HG03039 (cell line): ENCODE results near the gene PDE4C.

Source experiments
- ATAC-seq: cut with Tn5 transposase; IDR thresholded peaks from one replicate; pipeline ENCODE4 v1.9.1; 2021; ENCODE audit warnings: mild to moderate bottlenecking, moderate library complexity; ENCODE audit not compliant: unreplicated experiment

The PDE4C gene

DNA sequence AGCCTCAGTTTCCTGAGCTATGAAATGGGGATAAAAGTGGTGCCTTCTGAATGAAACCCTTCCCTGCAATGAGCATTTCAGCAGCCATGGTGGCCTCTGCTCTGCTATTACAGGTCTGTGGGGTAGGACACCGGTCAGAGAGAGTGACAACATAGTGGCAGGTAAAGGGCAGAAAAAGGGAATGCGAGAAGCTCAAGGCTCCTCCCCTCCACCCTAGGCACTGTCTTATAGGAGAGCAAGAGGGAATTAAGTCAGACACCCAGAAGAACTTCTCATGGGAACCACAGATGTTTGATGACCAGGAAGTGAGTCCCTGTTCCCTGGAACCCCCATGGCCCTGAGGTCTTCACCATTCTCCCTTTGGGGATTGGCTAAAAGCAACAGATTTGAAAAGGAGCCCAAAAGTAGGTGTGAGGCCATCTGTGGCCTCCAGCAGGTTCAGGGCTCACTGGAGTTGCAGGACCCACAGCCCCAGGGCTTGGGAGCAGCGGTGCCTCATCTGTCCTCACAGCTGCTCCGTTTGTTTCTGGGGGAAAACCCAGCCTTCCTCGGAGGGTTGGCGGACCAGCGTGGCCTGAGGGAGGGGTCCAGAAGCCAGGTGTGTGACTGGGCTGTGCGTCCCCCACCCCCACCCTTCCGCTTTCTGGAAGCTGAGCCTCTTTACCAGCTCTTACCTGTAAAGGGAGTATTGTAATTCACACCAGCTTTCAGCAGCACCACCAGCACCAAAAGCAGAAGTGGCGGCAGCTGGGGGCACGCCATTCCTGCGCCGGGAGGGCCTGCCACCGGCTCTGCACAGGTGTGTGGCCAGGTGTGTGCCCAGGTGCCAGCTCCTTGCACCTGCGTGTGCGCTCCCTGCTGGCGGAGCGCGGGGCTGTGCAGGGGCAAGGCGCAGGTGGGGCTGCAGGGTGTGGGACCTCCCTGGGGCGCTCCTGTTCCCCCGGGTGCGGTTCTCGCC lies 28.6 kb upstream of the PDE4C start:
- ATAC-seq = no peak

DNA sequence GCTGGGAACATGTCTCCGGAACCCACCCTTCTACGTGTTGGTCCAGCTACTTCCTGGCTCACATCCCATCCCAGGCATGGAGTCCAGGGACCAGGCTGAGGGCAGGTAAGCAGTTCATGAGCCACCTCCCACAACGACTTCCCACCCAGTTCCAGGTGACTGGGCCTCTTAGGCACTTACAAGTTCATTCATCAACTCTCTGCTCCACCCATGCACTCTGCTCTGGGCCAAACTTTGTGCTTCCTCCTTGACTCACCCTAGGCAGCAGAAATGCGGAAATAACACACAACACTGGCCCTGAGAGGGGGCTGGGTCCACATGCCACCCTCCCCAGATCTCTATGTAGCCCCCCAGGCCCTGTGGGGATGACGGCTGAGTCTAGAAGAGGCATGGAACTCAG lies 27.5 kb upstream of the PDE4C start:
- ATAC-seq = no peak

DNA sequence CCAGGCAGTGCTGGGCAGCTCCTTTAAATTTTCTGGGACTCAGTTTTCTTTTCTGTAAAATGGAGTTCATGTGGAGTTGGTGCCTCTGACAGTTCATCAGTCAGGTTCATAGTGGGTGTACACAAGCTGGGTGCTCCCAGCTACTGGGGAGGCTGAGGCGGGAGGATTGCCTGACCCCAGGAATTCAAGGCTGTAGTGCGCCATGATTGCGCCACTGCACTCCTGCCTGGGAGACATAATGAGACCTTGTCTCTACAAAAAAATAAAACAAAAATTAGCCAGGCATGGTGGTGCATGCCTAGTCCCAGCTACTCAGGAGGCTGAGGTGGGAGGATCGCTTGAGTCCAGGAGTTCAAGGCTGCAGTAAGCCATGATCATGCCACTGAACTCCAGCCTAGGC lies 26.9 kb upstream of the PDE4C start:
- ATAC-seq = no peak

DNA sequence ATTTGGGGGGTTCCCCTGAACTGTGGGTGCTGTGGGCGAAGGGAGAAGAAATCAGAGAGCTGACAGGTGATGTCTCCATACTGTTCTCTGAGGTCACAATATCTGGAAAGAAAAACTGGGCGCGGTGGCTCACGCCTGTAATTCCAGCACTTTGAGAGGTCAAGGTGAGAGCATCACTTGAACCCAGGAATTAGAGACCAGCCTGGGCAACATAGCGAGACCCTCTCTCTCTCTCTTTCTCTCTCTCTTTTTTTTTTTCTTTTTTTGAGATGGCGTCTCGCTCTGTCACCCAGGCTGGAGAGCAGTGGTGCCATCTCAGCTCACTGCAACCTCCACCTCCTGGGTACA lies 26.1 kb upstream of the PDE4C start:
- ATAC-seq = no peak

DNA sequence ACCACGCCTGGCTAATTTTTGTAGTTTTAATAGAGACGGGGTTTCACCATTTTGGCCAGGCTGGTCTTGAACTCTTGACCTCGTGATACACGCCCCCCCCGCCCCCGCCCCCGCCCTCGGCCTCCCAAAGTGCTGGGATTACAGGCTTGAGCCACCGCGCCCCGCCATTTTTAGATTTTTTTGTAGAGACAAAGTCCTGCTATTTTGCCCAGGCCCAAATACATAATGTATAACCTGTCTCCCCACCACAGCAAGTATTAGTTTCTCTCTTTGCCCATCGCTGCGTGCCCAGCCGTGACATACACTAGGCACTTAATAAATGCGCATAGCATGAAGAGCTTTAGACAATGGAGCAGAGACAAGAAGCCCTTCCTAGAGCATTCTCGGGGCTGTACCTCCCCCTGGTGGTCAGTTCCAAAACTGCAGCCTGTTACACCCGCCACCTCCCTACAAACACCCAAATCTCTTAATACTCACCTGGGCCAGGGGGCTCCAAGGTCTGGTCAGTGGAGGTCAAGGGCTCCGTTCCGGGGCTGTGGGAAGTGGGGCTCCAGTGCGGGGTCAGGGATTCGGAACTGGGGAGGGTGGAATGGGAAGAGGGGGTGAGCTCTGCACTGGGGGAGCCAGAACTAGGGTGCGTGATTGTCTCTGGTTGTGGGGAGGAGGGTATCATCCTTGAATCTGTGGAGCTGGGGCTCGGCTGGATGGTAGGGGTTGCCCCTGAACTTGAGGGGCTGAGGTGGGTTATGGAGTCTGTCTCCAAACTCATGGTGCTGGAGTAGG lies 25.5 kb upstream of the PDE4C start:
- ATAC-seq = no peak

DNA sequence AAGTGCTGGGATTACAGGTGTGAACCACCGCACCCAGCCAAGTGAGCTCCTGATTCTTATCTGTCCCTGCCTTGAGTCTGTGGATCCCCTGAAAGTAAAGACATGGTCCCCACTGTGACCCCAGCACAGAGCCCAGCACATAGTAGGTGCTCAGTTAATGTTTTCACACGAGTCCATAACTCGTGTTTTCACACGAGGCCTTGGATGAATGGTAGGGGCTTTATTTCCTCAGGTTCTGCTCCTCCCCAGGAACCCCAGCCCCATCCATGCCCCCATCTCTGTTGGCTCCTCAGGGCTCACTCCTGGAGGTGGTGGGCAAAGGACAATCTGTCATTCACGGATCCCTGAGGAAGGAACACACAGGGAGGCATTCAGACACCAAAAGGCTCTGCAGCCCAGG lies 23.6 kb upstream of the PDE4C start:
- no peak for ATAC-seq

DNA sequence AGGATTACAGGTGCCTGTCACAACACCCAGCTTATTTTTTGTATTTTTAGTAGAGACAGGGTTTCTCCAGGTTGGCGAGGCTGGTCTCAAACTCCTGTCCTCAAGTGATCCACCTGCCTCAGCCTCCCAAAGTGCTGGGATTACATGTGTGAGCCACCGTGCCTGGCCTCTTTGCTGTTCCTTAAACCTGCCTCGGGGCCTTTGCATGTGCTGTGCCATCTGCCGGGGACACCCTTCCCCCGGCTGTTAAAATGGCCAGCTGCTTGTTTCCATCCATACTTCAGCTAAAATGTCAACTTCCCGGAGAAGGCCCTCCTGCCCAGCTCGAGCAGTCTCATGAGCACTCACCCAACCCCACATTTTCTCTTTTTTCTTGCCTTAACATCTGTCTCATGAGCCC lies 19.1 kb upstream of the PDE4C start:
- ATAC-seq = no peak

DNA sequence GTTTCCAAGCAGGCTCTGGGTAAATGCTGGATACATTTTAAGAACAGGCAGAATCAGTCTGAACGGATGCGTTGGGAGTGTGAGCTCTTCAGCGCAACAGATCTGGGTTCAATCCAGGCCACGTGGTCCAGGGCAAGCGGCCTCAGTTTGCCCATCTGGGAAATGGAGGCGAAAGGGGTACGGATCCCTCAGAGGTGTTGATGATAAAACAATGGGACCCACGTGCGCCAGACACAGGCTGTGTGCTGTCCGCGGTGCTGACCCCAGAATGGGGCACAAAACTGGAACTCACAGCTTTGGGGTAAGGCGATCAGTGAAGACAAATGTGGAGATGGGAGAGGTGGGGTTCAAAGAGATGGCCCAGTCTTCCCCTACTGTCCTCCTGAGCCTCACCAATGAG lies 13.1 kb upstream of the PDE4C start:
- no peak for ATAC-seq

DNA sequence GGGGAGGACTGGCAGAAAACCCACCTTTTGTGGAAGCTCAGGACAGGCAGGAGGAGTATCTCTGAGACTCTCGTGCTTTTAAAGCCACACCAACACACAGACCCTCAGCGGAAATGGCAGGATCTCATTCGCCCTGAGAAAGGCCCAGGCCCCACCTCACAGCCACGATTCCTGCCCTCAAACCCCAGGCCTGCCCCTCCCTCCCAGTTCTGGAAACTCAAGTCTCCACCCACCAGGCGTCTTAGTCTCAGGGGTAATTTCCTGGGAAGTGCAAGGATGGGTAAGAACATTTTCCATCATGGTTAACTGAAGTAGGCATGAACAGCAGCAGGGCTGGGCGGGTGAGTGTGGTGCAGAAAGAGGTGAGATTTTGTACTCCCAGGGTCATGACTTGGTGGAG lies 8.0 kb upstream of the PDE4C start:
- no peak for ATAC-seq

DNA sequence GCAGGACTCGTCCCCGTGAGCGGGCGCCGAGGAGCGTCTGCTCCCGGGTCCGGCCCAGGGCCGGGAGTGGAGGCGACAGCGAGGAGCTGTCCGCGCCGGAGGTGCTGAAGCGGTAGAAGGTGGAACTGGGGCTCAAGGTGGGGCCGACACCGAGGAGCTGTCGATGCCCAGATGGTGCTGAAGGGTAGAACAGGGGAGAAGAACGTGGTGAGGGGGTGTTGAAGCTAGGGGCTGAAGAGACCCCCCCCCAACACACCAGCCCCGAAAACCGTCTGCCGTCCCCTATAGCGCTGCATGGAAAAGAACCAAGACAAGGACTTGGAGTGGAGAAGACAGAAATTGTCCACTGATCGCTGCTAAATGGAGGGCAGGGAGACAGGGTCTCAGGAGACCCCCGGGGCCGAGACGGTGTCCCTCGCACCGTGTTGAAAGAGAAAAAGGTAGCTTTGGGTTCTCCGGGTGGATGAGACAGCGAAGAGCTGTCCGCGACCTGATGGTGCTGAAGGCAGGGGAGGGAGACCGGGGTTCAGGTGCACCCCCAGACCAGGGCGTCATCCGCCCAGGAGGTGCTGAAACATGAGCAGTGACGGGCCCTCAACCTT lies 7.1 kb upstream of the PDE4C start:
- ATAC-seq = no peak

DNA sequence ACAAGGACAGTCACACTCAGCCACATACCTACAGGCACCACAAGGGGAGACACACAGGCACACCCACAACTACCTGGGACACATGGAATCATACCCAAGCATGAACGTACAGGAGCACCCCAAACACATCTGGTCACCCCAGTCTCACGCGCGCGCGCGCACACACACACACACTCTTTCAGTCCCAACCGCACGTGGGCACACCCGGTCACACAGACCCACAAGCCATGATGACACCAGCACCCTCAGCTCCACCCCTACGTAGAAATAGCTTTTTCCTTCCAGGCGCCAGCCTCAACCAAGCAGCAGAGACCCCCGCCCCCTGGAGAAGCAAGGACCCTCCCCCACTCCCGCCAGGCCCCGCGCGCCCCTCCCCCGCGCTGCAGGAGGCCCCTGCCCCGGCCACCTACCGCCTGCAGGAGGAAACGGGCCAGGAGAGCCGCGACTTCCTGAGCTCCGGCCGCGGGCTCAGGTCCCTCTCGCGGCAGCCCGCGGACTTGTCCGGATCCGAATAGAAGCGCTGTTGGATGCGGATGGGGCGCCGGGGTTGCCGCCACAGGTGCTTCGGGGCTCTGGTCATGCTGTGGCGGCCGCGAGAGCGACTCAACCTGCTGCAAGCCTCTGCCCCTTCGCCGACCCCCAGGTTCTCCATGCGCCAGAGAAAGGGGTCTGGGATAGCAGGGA lies 6.4 kb upstream of the PDE4C start:
- ATAC-seq = no peak

DNA sequence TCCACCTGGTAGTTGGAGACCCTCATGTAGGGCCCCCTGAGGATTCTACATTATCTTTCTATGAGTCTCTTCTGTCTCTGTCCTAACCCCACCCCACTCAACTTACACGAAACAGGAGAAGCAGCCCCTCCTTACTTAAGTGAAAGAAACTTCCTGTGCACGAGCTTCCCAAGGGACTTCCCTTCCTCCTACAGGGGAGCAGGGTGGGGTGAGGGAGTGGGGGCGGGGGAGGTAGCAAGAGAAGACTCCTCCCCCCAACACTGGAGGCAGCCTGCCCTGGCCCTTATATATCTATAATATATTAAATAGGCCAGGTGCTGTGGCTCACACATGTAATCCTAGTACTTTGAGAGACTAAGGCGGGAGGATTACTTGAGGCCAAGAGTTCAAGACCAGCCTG lies 5.5 kb upstream of the PDE4C start:
- ATAC-seq = no peak

DNA sequence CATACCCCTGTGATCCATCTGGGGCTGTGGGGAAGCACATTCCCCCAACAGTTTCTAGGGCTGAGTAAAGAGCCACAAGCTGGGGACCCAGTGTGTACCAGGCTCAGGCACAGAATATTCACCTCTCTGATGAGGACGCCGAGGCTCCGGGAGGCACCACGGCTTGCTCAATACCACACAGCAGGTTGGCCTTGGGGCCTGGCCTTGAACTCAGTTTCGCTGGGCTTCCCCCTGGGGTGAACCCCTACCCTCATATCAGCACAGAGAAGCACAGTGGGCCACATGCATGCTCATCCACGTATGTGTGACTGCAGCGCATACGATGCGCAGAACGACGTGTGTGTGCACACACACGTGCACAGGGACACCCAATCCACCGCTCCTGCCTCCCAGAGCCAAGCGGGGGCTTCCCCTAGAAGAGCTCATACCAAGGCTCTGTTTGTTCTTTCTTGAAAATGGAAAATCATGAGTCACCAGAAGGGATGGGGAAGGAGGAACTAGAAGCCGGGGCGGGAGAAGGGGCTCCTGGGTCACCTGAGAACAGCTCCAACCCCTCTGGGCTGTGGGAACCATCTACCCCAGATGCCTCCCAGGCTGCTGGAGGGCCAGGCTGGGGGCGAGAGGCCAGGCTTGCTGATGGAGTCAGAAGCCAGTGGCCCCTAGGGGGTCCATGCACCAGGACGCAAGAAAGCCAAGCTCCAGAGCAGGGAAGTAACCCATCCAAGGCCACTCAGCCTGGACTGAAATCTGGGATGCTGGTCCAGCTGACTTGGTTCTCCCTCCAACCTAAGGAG lies 4.9 kb upstream of the PDE4C start:
- no peak for ATAC-seq

DNA sequence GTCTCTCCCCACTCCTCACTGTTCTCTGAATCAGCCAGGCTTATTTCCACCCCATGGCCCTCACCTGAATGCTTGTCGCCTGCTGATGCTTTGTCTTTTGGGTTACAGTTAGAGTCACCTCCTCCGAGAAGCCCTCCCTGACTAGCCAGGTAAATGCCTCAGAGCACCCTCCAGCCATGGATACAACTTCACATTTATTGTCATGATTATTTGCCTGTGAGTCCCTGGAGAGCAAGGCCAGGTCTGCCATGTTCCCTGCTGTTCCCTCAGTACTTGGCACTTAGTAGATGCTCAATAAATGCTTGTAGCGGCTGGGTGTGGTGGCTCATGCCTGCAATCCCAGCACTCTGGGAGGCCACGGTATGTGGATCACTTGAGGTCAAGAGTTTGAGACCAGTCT lies 3.7 kb upstream of the PDE4C start:
- no peak for ATAC-seq

DNA sequence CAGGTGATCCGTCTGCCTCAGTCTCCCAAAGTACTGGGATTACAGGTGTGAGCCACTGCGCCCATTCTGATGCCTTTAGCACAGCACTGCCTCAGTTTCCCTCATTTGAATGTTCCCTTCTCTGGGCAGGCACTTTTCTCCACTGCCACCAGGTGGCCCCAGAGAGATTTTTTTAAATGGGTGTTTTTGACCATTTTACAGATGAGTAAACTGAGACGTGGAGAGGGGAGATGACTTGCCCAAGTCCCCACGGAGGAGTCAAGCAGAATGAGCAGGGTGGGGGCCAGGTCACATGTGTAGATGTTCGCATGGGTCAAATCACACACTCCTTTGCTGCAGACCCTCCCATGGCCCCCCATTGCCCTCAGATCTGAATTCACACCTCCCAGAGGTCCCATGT lies 3.2 kb upstream of the PDE4C start:
- no peak for ATAC-seq

DNA sequence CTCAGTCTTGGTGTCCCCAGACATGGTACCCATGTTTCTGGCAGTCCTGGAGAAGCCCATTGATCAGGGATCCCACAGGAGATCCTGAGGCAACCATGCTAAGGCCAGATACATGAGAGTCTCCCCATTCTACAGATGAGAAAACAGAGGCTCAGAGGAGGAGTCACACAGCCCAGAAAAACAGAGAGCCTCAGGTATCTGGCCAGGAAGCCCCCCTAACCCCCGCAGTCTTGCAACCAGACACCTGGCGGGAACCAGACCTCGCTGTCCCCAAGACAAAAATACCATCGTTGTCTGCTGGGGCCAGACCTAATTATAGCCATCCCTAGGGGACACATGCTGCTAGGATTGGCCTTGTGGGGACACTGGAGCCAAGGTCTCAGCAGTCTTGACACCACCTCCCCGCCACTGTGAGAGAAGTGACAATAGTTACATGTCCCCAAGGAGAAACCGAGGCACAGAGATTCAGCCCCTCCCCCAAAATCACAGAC lies 1.6 kb upstream of the PDE4C start:
- no peak for ATAC-seq

DNA sequence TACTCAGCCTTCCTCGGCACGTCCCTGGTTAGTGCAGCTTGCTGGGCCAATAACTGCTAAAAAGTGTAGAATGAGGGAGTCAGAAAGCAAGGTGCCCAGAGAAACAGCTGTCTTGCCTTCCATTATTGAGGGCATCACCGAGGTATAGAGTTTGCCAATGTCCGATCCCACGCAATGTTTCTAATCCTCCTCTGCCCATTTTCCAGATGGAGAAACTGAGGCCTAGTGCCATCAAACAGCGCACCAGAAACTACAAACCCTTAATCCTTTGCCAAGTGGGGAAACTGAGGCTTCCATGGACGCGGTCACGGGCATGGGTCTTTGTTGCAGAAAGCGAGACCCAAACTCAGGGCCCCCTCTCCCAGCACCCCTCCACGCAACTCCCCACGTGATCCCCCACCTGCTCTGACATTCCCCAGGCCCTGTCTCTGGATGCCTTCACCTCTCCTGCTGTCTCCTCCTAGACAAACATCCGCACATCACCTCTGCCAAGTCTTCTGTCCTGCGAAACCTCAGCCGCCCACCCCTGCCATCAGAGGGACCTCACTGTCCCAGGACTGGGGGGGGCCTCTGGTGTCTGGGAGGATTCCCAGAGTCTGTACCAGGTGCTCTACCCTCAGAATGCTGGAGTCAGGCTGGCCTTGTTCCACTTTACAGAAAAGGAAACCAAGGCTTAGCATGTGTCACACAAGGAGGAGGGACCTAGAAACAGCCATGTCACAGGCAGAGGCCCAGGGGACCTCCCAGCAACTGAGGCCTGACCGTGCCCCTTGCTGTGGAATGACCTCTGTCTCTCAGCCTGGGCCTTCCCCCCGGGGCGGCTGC lies 930 bp upstream of the PDE4C start:
- ATAC-seq = no peak

DNA sequence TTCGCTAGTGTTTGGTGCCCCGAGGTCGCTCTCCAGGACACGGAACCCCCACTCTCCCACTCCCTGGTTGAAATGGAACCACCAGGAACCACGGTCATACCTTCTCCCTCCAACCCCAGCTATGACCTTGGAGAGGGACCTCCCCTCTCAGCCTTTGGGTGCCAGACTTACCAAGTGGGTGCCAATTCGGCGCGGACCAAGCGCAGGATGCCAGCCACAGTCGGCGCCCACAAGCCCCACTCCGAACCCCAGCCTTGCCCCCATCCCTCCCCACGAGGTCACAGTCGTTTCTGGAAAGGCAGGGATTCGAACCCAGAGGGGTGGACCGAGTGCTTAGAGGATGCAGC lies 910 bp downstream of the PDE4C start:
- no peak for ATAC-seq

DNA sequence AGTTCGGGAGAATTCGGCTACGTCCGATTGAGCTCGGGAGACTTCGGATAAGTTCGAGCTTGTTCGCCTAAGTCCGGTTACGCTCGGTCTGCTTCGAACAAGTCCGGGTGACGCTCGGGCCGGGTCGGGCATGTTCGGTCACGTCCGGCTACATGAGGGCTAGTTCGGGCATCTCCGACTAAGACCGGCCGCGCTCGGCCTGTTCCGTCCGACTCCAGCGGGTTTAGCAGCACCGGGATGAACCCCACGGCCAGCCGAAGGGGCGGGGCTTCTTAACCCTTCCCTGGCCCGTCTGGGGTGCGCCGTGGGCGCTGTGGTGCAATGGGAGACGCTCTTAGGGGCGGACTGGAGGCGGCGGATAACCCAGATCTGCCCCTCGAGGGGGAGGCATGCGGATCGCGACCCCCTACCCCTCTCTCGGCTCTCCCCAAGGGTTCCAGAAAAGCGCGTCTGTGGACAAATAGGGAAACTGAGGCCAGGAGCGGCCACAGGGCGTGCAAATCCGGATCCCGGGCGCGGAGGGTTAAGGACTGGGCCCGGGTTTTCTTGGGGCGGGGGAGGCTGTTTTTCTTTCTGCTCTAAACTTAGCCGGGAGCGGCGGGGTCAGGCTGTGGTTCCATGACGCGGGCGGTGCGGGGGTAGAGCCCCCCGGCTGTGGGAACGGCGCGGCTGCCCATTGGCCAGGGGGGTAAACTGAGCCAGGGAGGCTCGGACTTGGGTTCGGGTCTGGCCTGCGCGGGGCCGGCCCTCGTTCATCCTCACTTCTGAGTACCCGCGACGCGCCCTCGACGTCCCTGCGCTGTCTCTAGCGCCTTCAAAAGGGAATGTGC lies 1.5 kb downstream of the PDE4C start:
- peak; percentile 79 for ATAC-seq
